Neural cell (in vitro differentiated cells): ENCODE results near the gene MLPH.

Experiments
- EP300 ChIP-seq: fragments of 450-650 bp; conservative IDR thresholded peaks from 2 replicates; pipeline ENCODE4 v1.6.1; 2014; ENCODE audit warnings: antibody characterized with exemption, mild to moderate bottlenecking, moderate library complexity; ENCODE audit not compliant: poor library complexity, severe bottlenecking
- MXI1 ChIP-seq: fragments of 450-650 bp; conservative IDR thresholded peaks from 2 replicates; pipeline ENCODE4 v1.6.1; 2014; ENCODE audit warnings: antibody characterized with exemption, mild to moderate bottlenecking; ENCODE audit not compliant: poor library complexity, severe bottlenecking
- POLR2AphosphoS5 ChIP-seq: IDR thresholded peaks from 2 replicates; pipeline ENCODE4 v1.6.1; 2012
- RAD21 ChIP-seq: fragments of 450-650 bp; conservative IDR thresholded peaks from 2 replicates; pipeline ENCODE4 v1.6.1; 2014; ENCODE audit warnings: antibody characterized with exemption, mild to moderate bottlenecking, moderate library complexity
- TF ChIP-seq, protein P1 (sequence below): fragments of 450-650 bp; IDR thresholded peaks from 2 replicates; pipeline ENCODE4 v1.5.1; 2014; ENCODE audit warnings: antibody characterized with exemption, mild to moderate bottlenecking, moderate library complexity; ENCODE audit not compliant: poor library complexity, severe bottlenecking
- TF ChIP-seq, protein P2 (sequence below): IDR thresholded peaks from 2 replicates; pipeline ENCODE4 v1.6.1; 2012; ENCODE audit warnings: borderline replicate concordance

DNA sequence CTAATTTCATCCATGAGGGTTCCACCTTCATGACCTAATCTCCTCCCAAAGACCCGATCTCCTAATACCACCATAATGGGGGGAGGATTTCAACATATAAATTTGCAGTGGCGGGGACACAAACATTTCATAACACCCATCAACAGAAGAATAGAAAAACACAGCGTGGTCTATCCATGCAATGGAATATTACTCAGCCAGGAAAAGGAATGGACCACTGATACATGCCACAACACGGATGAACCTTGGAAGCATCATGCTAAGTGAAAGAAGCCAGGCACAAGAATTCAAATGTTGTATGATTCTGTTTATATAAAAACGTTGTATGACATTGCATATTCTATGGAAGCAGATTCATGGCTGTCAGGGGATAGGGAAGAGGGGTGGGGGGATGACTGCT lies 82.0 kb downstream of the MLPH start:
- no peak for TF ChIP-seq MXI1
- no peak for TF ChIP-seq EP300
- TF ChIP-seq, protein P1, sequence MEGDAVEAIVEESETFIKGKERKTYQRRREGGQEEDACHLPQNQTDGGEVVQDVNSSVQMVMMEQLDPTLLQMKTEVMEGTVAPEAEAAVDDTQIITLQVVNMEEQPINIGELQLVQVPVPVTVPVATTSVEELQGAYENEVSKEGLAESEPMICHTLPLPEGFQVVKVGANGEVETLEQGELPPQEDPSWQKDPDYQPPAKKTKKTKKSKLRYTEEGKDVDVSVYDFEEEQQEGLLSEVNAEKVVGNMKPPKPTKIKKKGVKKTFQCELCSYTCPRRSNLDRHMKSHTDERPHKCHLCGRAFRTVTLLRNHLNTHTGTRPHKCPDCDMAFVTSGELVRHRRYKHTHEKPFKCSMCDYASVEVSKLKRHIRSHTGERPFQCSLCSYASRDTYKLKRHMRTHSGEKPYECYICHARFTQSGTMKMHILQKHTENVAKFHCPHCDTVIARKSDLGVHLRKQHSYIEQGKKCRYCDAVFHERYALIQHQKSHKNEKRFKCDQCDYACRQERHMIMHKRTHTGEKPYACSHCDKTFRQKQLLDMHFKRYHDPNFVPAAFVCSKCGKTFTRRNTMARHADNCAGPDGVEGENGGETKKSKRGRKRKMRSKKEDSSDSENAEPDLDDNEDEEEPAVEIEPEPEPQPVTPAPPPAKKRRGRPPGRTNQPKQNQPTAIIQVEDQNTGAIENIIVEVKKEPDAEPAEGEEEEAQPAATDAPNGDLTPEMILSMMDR, result no peak
- TF ChIP-seq, protein P2, sequence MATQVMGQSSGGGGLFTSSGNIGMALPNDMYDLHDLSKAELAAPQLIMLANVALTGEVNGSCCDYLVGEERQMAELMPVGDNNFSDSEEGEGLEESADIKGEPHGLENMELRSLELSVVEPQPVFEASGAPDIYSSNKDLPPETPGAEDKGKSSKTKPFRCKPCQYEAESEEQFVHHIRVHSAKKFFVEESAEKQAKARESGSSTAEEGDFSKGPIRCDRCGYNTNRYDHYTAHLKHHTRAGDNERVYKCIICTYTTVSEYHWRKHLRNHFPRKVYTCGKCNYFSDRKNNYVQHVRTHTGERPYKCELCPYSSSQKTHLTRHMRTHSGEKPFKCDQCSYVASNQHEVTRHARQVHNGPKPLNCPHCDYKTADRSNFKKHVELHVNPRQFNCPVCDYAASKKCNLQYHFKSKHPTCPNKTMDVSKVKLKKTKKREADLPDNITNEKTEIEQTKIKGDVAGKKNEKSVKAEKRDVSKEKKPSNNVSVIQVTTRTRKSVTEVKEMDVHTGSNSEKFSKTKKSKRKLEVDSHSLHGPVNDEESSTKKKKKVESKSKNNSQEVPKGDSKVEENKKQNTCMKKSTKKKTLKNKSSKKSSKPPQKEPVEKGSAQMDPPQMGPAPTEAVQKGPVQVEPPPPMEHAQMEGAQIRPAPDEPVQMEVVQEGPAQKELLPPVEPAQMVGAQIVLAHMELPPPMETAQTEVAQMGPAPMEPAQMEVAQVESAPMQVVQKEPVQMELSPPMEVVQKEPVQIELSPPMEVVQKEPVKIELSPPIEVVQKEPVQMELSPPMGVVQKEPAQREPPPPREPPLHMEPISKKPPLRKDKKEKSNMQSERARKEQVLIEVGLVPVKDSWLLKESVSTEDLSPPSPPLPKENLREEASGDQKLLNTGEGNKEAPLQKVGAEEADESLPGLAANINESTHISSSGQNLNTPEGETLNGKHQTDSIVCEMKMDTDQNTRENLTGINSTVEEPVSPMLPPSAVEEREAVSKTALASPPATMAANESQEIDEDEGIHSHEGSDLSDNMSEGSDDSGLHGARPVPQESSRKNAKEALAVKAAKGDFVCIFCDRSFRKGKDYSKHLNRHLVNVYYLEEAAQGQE, result no peak
- TF ChIP-seq POLR2AphosphoS5, result no peak
- TF ChIP-seq RAD21, result no peak
